ENCODE results near the gene SLC28A1. TPM values are rescaled to one million over a fixed set of nuclear protein-coding genes. Genes with fewer than 3 reads are reported as not detected.

SLC28A1 gene
- total RNA-seq, 4 donors from 2014 or later: 0.21 to 0.43 TPM; not detected in 2

- no peaks in the 10 kb centered on the region for H3K36me3 ChIP-seq
- TF ChIP-seq, protein P1, sequence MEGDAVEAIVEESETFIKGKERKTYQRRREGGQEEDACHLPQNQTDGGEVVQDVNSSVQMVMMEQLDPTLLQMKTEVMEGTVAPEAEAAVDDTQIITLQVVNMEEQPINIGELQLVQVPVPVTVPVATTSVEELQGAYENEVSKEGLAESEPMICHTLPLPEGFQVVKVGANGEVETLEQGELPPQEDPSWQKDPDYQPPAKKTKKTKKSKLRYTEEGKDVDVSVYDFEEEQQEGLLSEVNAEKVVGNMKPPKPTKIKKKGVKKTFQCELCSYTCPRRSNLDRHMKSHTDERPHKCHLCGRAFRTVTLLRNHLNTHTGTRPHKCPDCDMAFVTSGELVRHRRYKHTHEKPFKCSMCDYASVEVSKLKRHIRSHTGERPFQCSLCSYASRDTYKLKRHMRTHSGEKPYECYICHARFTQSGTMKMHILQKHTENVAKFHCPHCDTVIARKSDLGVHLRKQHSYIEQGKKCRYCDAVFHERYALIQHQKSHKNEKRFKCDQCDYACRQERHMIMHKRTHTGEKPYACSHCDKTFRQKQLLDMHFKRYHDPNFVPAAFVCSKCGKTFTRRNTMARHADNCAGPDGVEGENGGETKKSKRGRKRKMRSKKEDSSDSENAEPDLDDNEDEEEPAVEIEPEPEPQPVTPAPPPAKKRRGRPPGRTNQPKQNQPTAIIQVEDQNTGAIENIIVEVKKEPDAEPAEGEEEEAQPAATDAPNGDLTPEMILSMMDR (IDR thresholded peaks at IDR 0.05): no peak
- TF ChIP-seq POLR2A (IDR thresholded peaks at IDR 0.05): no peak
- no peak for DNase-seq
- intact Hi-C loops (cut with DNase I; ENCODE audit: low total_unique reads): no loop called here
- H3K4me1 ChIP-seq: no peaks in the 10 kb centered on the region
- H3K4me3 ChIP-seq: no peak overlapping the region
- H3K27me3 ChIP-seq: no peaks in the 10 kb centered on the region
- no peak overlapping the region for H3K27ac ChIP-seq
- no peaks in the 10 kb centered on the region for H3K9me3 ChIP-seq
Measured at GRCh38 chr15:84892786-84893307, 8.4 kb downstream of the SLC28A1 start.

- Histone ChIP-seq H3K4me3 (no peak overlapping the region), H3K4me1 (no peaks in the 10 kb centered on the region), H3K36me3 (no peaks in the 10 kb centered on the region), H3K27ac (no peak overlapping the region), H3K9me3 (no peaks in the 10 kb centered on the region), H3K27me3 (no peaks in the 10 kb centered on the region)
- no peak for DNase-seq
- TF ChIP-seq POLR2A (IDR thresholded peaks at IDR 0.05): no peak
- TF ChIP-seq, protein P1 (IDR thresholded peaks at IDR 0.05): no peak
- intact Hi-C loops (cut with DNase I; ENCODE audit: low total_unique reads): no loop called here
Measured at GRCh38 chr15:84893607-84894006, 9.1 kb downstream of the SLC28A1 start.

- no peaks in the 10 kb centered on the region for H3K36me3 ChIP-seq
- H3K9me3 ChIP-seq: no peaks in the 10 kb centered on the region
- no peaks in the 10 kb centered on the region for H3K4me1 ChIP-seq
- DNase-seq: no peak
- no peaks in the 10 kb centered on the region for H3K27me3 ChIP-seq
- intact Hi-C loops (cut with DNase I; ENCODE audit: low total_unique reads): no loop called here
- H3K27ac ChIP-seq: no peak overlapping the region
- no peak overlapping the region for H3K4me3 ChIP-seq
- TF ChIP-seq, protein P1 (IDR thresholded peaks at IDR 0.05): no peak
- TF ChIP-seq POLR2A (IDR thresholded peaks at IDR 0.05): no peak
Measured at GRCh38 chr15:84894736-84895425, 10.4 kb downstream of the SLC28A1 start.

DNA sequence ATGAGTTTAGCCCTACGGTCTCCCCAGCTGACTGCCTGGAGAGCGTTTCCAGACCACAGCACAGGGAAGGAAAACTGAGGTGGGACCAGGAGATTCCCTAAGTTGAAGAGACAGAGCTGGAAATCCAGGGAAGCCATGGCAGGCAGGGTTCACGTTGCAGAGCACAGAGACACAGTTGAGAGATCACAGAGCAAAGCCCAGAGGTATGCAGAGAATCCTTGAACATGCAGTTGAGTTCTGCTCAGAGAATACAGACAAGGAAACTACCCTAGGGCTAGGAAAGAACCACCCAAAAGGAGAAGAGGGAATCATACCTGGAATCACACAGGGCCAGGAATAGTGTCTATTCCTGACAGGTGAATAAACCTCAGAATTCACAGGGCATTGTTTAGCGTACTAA, 14.3 kb downstream of the SLC28A1 start:
- Histone ChIP-seq H3K4me1 (no peaks in the 10 kb centered on the region), H3K4me3 (no peak overlapping the region), H3K27ac (no peak overlapping the region), H3K27me3 (no peaks in the 10 kb centered on the region), H3K36me3 (no peaks in the 10 kb centered on the region), H3K9me3 (no peaks in the 10 kb centered on the region)
- TF ChIP-seq, protein P1 (IDR thresholded peaks at IDR 0.05): no peak
- TF ChIP-seq POLR2A (IDR thresholded peaks at IDR 0.05): no peak
- intact Hi-C loops (cut with DNase I; ENCODE audit: low total_unique reads): no loop called here
- DNase-seq: no peak

GRCh38 chr15:84899750-84900149, 15.3 kb downstream of the SLC28A1 start:
- TF ChIP-seq POLR2A (IDR thresholded peaks at IDR 0.05): no peak
- TF ChIP-seq, protein P1 (IDR thresholded peaks at IDR 0.05): no peak
- no peak for DNase-seq
- Histone ChIP-seq H3K27ac (no peak overlapping the region), H3K27me3 (no peaks in the 10 kb centered on the region), H3K4me1 (no peaks in the 10 kb centered on the region), H3K36me3 (no peaks in the 10 kb centered on the region), H3K4me3 (no peak overlapping the region), H3K9me3 (no peaks in the 10 kb centered on the region)
- intact Hi-C loops (cut with DNase I; ENCODE audit: low total_unique reads): no loop called here
